Dendritic cell treated with granulocyte-macrophage colony-stimulating factor and Interleukin-4, amounts not matched to agents 40 ng/mL and 50 ng/mL, for 4 days (primary cell): Measurements from ENCODE around the gene KCNJ9.
"Not testable (repeated sequence)": the region's sequence is repeated elsewhere in the genome, so short reads cannot be mapped to it uniquely, and the experiment has no call there.

Experiments used
- H3K27ac Mint-ChIP-seq: one replicate; pipeline ENCODE4 v1.8.0; 2022; ENCODE audit warnings: mild to moderate bottlenecking, mixed read lengths
- H3K27me3 Mint-ChIP-seq: one replicate; pipeline ENCODE4 v1.8.0; 2022; ENCODE audit warnings: mild to moderate bottlenecking, mixed read lengths
- H3K36me3 Mint-ChIP-seq: one replicate; pipeline ENCODE4 v1.8.0; 2022; ENCODE audit warnings: low read depth, mixed read lengths
- H3K4me1 Mint-ChIP-seq: one replicate; pipeline ENCODE4 v1.8.0; 2022; ENCODE audit warnings: low read depth, mixed read lengths
- H3K4me3 Mint-ChIP-seq: one replicate; pipeline ENCODE4 v1.8.0; 2022; ENCODE audit warnings: mild to moderate bottlenecking, moderate library complexity, mixed read lengths
- H3K9me3 Mint-ChIP-seq: one replicate; pipeline ENCODE4 v1.8.0; 2022; ENCODE audit warnings: mixed read lengths
- intact Hi-C: fragments of 100-400 bp; cut with micrococcal nuclease; formaldehyde crosslinking; loops from one replicate; pipeline ENCODE4 v1.15.0; 2022

Gene KCNJ9

DNA sequence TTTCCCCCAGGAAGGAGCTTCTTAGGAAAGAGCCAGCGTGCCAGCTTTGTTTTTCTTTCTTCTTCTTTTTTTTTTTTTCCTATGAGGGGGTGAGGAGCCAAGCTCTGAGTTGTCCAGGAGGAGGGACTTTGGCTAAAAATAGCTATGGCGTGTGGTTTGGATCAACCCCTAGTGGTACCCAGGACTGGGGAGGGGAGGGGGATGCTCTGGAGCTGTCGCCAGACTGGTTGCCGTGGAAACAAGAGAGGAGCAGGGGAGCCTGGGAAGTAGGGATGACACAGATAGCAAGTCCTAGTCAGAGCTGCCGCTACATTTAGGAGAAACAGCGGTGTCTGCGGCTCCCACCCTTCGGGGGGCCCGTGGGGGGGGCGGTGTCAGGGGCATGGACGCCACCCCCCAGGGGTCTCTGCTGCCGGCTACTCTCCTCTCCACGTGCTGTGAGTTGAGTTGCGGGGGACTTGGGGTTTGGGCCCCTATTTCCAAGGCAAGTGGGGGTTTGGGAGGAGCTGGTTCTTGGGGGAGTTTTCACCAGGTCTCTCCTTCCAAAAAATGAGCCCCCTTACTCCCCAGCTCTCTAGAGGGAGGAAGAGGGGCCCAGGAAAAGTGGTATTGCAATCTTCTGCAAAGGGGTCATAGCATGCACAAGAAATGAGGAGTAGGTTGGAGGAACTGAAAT is at the start of gene KCNJ9:
KCNJ9 (plus strand) TSS at position 278 of the 676 bp plus-strand sequence. CDS start 2,493 bp downstream, outside the sequence.
- peaks cover 65% of the 10 kb centered on the region for H3K27me3 Mint-ChIP-seq
- no peak within 1 kb of the TSS for H3K27ac Mint-ChIP-seq
- no peaks in the 10 kb centered on the region for H3K36me3 Mint-ChIP-seq
- intact Hi-C loops: no loop called here
- peaks cover 8% of the 10 kb centered on the region for H3K9me3 Mint-ChIP-seq
- H3K4me1 Mint-ChIP-seq: peaks cover 44% of the 10 kb centered on the region
- H3K4me3 Mint-ChIP-seq: no peak within 1 kb of the TSS

GRCh38 chr1:160032165-160032820 is 49.0 kb upstream of the KCNJ9 start:
- no peaks in the 10 kb centered on the region for H3K9me3 Mint-ChIP-seq

GRCh38 chr1:160040476-160040875 is 40.9 kb upstream of the KCNJ9 start:
- intact Hi-C loops: no loop called here
- Mint-ChIP-seq H3K27me3 (peaks cover 10% of the 10 kb centered on the region), H3K4me3 (no peak overlapping the region), H3K4me1 (no peaks in the 10 kb centered on the region), H3K9me3 (no peaks in the 10 kb centered on the region), H3K36me3 (no peaks in the 10 kb centered on the region), H3K27ac (no peak overlapping the region)

More at GRCh38 chr1:160032165-160032820, 49.0 kb upstream of the KCNJ9 start:
- peaks cover 16% of the 10 kb centered on the region for H3K36me3 Mint-ChIP-seq
- peak overlapping the region; percentile 82 for H3K27ac Mint-ChIP-seq
- peaks cover 6% of the 10 kb centered on the region for H3K27me3 Mint-ChIP-seq
- intact Hi-C loops: no loop called here
- peaks cover 24% of the 10 kb centered on the region for H3K4me1 Mint-ChIP-seq
- H3K4me3 Mint-ChIP-seq: peak overlapping the region; percentile 93

GRCh38 chr1:160043543-160043942 is 37.8 kb upstream of the KCNJ9 start:
- peaks cover 13% of the 10 kb centered on the region for H3K4me1 Mint-ChIP-seq
- intact Hi-C loops: no loop called here
- no peaks in the 10 kb centered on the region for H3K9me3 Mint-ChIP-seq
- H3K27me3 Mint-ChIP-seq: peaks cover 30% of the 10 kb centered on the region
- H3K4me3 Mint-ChIP-seq: no peak overlapping the region
- no peaks in the 10 kb centered on the region for H3K36me3 Mint-ChIP-seq
- no peak overlapping the region for H3K27ac Mint-ChIP-seq

GRCh38 chr1:160045653-160046052 is 35.7 kb upstream of the KCNJ9 start:
- Mint-ChIP-seq H3K27me3 (peaks cover 32% of the 10 kb centered on the region), H3K4me1 (peaks cover 13% of the 10 kb centered on the region), H3K36me3 (no peaks in the 10 kb centered on the region), H3K9me3 (no peaks in the 10 kb centered on the region), H3K27ac (no peak overlapping the region), H3K4me3 (no peak overlapping the region)
- intact Hi-C loops: loop anchor here (2.0 kb wide), 1 partner anchor 33 kb away; no protein-coding TSS in a partner anchor

DNA sequence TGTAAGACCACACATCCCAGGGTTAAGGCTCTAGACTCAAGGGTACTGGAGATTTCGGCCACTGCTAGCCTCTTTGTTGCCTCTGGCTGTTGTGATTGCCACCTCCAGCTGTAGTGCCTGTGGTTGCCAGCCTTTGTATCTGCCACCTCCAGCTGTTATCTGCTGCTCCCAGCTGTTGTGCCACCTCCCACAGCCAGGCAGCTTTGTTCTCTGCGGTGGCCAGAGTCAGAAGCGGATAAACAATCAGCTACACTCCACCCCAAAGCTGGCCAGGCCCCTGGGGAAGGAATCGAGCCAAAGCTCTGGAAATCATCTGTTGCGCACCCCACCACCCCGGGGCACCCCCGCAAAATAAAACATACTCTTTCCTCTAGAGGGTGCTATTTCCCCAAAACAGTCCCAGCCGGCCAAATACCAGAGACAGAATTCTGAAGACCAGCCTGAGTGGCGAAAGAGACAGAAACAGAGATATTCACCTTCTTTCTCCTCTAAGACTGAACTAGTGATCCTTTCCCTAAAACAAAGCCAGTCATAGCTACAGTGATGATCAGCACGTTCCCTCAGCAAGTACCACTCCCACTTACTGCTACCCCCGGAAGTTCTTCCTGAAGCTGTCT is 34.7 kb upstream of the KCNJ9 start:
- H3K4me3 Mint-ChIP-seq: peak overlapping the region; percentile 36
- intact Hi-C loops: loop anchor here (2.0 kb wide), 1 partner anchor 32 kb away; no protein-coding TSS in a partner anchor
- H3K9me3 Mint-ChIP-seq: no peaks in the 10 kb centered on the region
- H3K27me3 Mint-ChIP-seq: peaks cover 37% of the 10 kb centered on the region
- H3K27ac Mint-ChIP-seq: no peak overlapping the region
- H3K4me1 Mint-ChIP-seq: peaks cover 13% of the 10 kb centered on the region
- no peaks in the 10 kb centered on the region for H3K36me3 Mint-ChIP-seq

DNA sequence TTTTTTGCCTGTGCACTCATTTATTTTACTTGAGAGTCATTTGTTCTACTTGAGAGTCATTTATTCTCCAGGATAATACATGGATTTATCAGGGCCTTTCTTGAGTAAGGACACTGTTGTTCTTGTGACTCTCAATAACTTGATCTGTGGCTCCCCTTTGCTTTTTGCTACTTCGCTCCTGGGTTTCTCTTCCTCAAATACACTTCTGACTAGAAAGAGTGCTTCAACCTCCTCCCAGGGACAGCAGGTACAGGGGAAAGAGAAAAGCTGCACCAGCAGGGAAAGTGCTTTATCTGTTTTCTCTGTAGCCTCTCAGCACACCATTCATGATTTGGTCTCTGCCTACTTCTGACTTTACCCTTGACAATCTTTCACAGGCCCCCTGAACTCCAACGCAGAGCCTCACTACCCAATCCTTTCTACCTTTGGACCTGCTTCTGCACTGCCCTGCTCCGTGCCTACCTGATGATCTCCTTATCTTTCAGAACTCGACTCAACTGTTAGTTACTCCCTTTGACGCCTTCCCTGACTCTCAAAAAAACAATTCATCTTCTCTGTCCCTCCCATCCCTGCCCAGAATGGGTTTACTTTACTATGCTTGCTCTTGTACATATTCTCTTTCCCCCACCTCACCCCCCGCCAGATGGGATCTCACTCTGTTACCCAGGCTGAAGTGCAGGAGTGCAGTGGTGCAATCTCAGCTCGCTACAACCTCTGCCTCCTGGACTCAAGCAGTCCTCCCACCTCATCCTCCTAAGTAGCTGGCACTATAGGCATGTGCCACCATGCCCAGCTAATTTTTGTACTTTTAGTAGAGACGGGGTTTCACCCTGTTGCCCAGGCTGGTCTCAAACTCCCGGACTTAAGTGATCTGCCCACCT is 34.0 kb upstream of the KCNJ9 start:
- H3K4me3 Mint-ChIP-seq: peak overlapping the region; percentile 36
- no peak overlapping the region for H3K27ac Mint-ChIP-seq
- intact Hi-C loops: loop anchor here (2.0 kb wide), 1 partner anchor 31 kb away; no protein-coding TSS in a partner anchor
- H3K36me3 Mint-ChIP-seq: no peaks in the 10 kb centered on the region
- H3K9me3 Mint-ChIP-seq: no peaks in the 10 kb centered on the region
- H3K27me3 Mint-ChIP-seq: peaks cover 42% of the 10 kb centered on the region
- peaks cover 13% of the 10 kb centered on the region for H3K4me1 Mint-ChIP-seq

DNA sequence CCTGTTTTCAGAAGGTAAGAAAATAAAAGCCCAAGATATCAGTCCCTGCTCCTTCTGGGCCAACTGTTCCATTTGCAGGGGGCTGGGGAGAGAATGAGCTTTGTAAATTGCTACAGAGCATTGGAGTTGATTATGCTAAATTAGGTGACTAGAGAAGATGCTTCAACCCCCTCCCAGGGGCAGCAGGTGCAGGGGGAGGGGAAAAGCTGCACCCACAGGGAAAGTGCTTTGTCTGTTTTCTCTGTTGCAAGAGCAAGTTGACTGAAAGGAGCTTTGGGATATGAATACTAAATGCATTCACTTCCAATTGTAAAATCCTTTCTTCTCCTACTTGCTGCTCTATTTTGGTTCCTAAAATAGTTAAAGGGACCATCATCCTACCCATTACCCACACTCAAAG is 33.0 kb upstream of the KCNJ9 start:
- no peaks in the 10 kb centered on the region for H3K9me3 Mint-ChIP-seq
- H3K27me3 Mint-ChIP-seq: peaks cover 46% of the 10 kb centered on the region
- H3K4me3 Mint-ChIP-seq: no peak overlapping the region
- H3K36me3 Mint-ChIP-seq: no peaks in the 10 kb centered on the region
- H3K4me1 Mint-ChIP-seq: peaks cover 13% of the 10 kb centered on the region
- intact Hi-C loops: no loop called here
- H3K27ac Mint-ChIP-seq: no peak overlapping the region

DNA sequence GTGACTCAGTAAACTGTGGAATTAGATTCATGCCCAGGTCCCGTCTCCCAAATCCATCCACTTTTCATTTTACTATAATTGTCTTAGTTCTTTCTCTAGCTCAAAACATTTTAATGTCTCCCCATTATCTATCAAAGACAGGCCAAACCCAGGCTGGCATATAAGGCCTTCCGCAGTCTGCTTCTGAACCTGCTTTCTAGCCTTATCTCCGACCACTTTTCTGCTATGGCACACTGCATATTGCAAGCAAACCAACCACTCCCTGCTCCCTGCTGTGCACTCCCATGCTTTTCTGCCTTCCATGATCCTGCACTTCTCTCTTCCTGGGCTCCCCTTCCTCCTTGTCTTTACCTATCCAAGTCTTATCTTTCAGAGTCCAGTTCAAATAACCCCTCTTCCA is 32.2 kb upstream of the KCNJ9 start:
- intact Hi-C loops: no loop called here
- Mint-ChIP-seq H3K9me3 (no peaks in the 10 kb centered on the region), H3K27me3 (peaks cover 53% of the 10 kb centered on the region), H3K4me1 (peaks cover 13% of the 10 kb centered on the region), H3K4me3 (no peak overlapping the region), H3K36me3 (no peaks in the 10 kb centered on the region), H3K27ac (no peak overlapping the region)

DNA sequence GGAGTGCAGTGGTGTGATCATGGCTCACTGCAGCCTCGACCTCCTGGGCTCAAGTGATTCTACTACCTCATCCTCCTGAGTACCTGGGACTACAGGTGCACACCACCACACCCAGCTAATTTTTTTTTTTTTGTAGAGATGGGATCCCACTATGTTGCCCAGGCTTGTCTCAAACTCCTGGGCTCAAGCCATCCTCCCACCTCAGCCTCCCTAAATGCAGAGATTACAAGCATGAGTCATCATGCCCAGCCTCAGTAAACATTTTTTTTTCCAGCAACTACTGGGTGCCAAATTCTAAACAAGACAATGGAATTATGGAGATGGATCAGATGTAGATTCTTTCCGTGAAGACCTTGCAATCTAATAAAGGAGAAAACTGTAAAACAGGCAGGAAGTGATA is 31.2 kb upstream of the KCNJ9 start:
- peaks cover 13% of the 10 kb centered on the region for H3K4me1 Mint-ChIP-seq
- H3K9me3 Mint-ChIP-seq, H3K27ac Mint-ChIP-seq, intact Hi-C loops, H3K36me3 Mint-ChIP-seq, H3K4me3 Mint-ChIP-seq: not testable (repeated sequence)
- H3K27me3 Mint-ChIP-seq: peaks cover 52% of the 10 kb centered on the region

DNA sequence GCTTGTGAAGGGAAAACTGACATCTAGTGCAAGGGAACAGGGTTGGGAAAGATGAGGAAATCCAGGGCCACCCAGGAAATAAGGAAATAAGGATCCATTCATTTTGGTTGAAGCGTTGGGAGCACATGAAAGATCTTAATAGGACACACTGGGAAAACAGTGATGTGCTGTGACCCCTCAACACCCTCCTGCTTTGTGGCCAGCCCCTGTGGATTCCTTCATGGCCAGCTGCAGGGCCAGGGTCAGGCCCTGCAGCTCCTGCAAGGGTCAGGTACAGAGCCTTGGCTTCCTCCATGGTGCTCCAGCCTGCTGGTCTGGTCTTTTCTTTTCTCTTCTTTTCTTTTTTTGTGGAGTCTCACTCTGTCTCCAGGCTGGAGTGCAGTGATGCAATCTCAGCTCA is 30.7 kb upstream of the KCNJ9 start:
- H3K4me3 Mint-ChIP-seq: no peak overlapping the region
- peaks cover 51% of the 10 kb centered on the region for H3K27me3 Mint-ChIP-seq
- H3K9me3 Mint-ChIP-seq: no peaks in the 10 kb centered on the region
- intact Hi-C loops: no loop called here
- H3K36me3 Mint-ChIP-seq: no peaks in the 10 kb centered on the region
- H3K27ac Mint-ChIP-seq: no peak overlapping the region
- peaks cover 13% of the 10 kb centered on the region for H3K4me1 Mint-ChIP-seq

GRCh38 chr1:160052936-160053335 is 28.4 kb upstream of the KCNJ9 start:
- intact Hi-C loops: no loop called here
- Mint-ChIP-seq H3K36me3 (no peaks in the 10 kb centered on the region), H3K4me3 (no peak overlapping the region), H3K27ac (no peak overlapping the region), H3K4me1 (no peaks in the 10 kb centered on the region), H3K27me3 (peaks cover 47% of the 10 kb centered on the region), H3K9me3 (no peaks in the 10 kb centered on the region)

- no peaks in the 10 kb centered on the region for H3K9me3 Mint-ChIP-seq
- no peaks in the 10 kb centered on the region for H3K36me3 Mint-ChIP-seq
- intact Hi-C loops: no loop called here
- H3K27ac Mint-ChIP-seq: no peak overlapping the region
- no peaks in the 10 kb centered on the region for H3K4me1 Mint-ChIP-seq
- H3K27me3 Mint-ChIP-seq: peaks cover 45% of the 10 kb centered on the region
- H3K4me3 Mint-ChIP-seq: no peak overlapping the region
Measured at GRCh38 chr1:160053548-160054365, 27.6 kb upstream of the KCNJ9 start.
